ENCODE data around the gene FOSB.

- TF ChIP-seq CTCF (IDR thresholded peaks at IDR 0.05): no peak
- TF ChIP-seq EP300 (IDR thresholded peaks at IDR 0.05): no peak
Observed at GRCh38 chr19:45495178-45495577, 27.4 kb downstream of the FOSB start.

Measured in esophagus muscularis mucosa (tissue), 3 donors.